GM12872 (cell line): Measurements from ENCODE around the gene FHL1.

Experiments used
- TF ChIP-seq, protein P1 (sequence below): IDR thresholded peaks from 3 replicates; pipeline ENCODE4 v1.5.1; 2011; ENCODE audit warnings: low read depth, mild to moderate bottlenecking, low read length, moderate library complexity; ENCODE audit not compliant: insufficient read depth

FHL1 gene

DNA sequence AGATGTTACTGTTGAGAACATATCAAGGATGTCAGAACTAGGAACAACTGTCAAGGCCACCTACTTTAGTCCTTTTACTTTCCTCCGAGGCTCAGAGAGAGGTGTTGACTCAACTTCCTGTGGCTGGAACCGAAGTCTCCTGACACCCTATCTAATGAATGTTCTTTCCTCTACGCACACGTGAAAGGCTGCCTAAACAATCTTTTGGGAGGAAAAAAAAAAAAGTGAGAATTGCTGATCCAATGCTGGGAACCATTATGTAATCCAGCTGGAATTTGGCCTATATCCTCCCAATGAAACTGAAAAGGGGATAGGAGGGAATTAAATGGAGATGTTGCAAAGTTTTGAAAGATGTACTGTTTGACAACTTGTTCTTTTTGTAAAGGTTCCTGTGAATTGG is 112.2 kb downstream of the FHL1 start:
- TF ChIP-seq, protein P1, sequence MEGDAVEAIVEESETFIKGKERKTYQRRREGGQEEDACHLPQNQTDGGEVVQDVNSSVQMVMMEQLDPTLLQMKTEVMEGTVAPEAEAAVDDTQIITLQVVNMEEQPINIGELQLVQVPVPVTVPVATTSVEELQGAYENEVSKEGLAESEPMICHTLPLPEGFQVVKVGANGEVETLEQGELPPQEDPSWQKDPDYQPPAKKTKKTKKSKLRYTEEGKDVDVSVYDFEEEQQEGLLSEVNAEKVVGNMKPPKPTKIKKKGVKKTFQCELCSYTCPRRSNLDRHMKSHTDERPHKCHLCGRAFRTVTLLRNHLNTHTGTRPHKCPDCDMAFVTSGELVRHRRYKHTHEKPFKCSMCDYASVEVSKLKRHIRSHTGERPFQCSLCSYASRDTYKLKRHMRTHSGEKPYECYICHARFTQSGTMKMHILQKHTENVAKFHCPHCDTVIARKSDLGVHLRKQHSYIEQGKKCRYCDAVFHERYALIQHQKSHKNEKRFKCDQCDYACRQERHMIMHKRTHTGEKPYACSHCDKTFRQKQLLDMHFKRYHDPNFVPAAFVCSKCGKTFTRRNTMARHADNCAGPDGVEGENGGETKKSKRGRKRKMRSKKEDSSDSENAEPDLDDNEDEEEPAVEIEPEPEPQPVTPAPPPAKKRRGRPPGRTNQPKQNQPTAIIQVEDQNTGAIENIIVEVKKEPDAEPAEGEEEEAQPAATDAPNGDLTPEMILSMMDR = no peak

DNA sequence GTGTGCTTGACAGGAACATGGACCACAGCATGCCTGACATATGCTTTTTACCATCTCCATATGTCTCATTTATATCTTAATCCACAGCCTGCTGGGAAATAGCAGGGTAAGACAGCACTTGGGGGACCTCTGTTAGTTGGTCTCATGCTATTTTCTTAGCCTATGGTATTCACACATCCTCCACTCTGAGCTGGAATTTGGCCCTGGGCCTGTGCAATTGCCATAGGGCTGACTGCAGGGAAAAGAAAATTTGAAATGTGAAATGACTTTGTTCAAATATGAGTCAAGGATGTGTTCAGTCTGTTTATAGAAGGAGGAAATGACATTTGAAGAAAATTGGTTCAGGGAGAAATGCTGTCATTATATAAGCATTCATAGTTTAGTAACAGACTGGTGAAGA is 113.4 kb downstream of the FHL1 start:
- TF ChIP-seq, protein P1 = no peak
